Naive thymus-derived CD4-positive, alpha-beta T cell (primary cell): ENCODE data around the gene MORF4L2. TPM values are rescaled to one million over a fixed set of nuclear protein-coding genes. Genes with fewer than 3 reads are reported as not detected.

Experiments used
- ATAC-seq: fragments of 150-1000 bp; cut with Tn5 transposase; 2 replicates; pipeline ENCODE4 v1.10.0; 2021; ENCODE audit warnings: mild to moderate bottlenecking, moderate library complexity
- CTCF ChIA-PET: fragments of 350-600 bp; sonication (Branson Sonifier 250); formaldehyde crosslinking; loops from one replicate; lab custom pipeline; 2021; ENCODE audit warnings: antibody characterized with exemption; lab: Charles Lee
- POLR2A ChIA-PET: fragments of 350-600 bp; sonication (Branson Sonifier 250); formaldehyde crosslinking; loops from one replicate; lab custom pipeline; 2021; ENCODE audit warnings: antibody characterized with exemption, inconsistent platforms; lab: Charles Lee
- DNase-seq, 9 donors: peaks; one replicate each; pipeline versions ENCODE4 v3.0.0 to v3.0.0-alpha.2; 2020 to 2022; ENCODE audit warnings: mixed read lengths in 1 of 9
- H3K27ac ChIP-seq: one replicate; pipeline ENCODE4 v1.7.0; 2013; ENCODE audit warnings: mild to moderate bottlenecking, low read depth, low read length, moderate library complexity
- H3K27me3 ChIP-seq, 2 donors: one replicate each; pipeline ENCODE4 v1.7.0; 2013; ENCODE audit warnings: low read length in 2 of 2, mild to moderate bottlenecking in 2 of 2, moderate library complexity in 2 of 2; ENCODE audit not compliant: control insufficient read depth in 2 of 2, insufficient read depth in 2 of 2
- H3K36me3 ChIP-seq, 3 experiments: 1 replicate in 2 of 3; 2 replicates in 1 of 3; pipeline ENCODE4 v1.7.0; 2013; ENCODE audit warnings: low read length in 3 of 3, mild to moderate bottlenecking in 3 of 3, moderate library complexity in 1 of 3; ENCODE audit not compliant: insufficient read depth in 3 of 3, control insufficient read depth in 2 of 3
- H3K4me1 ChIP-seq, 2 donors: one replicate each; pipeline ENCODE4 v1.7.0; 2013; ENCODE audit warnings: low read length in 2 of 2, mild to moderate bottlenecking in 2 of 2, moderate library complexity in 1 of 2; ENCODE audit not compliant: control insufficient read depth in 2 of 2, insufficient read depth in 2 of 2
- H3K4me3 ChIP-seq: 2 replicates; pipeline ENCODE4 v1.7.0; 2013; ENCODE audit warnings: mild to moderate bottlenecking, low read length
- H3K9me3 ChIP-seq, 3 experiments: 1 replicate in 2 of 3; 2 replicates in 1 of 3; pipeline ENCODE4 v1.7.0; 2013; ENCODE audit warnings: low read length in 3 of 3; ENCODE audit not compliant: control insufficient read depth in 2 of 3
- H3K27ac Mint-ChIP-seq, 9 donors: one replicate each; pipeline ENCODE4 v1.8.0; 2020 to 2022; ENCODE audit warnings: mixed read lengths in 9 of 9, mild to moderate bottlenecking in 8 of 9, moderate library complexity in 5 of 9, inconsistent platforms in 2 of 9
- H3K27me3 Mint-ChIP-seq, 5 donors: one replicate each; pipeline ENCODE4 v1.8.0; 2021 to 2022; ENCODE audit warnings: mixed read lengths in 5 of 5, mild to moderate bottlenecking in 1 of 5
- H3K36me3 Mint-ChIP-seq, 5 donors: one replicate each; pipeline ENCODE4 v1.8.0; 2020 to 2022; ENCODE audit warnings: mixed read lengths in 5 of 5, mild to moderate bottlenecking in 3 of 5, inconsistent platforms in 1 of 5
- H3K4me1 Mint-ChIP-seq, 7 donors: one replicate each; pipeline ENCODE4 v1.8.0; 2020 to 2022; ENCODE audit warnings: mixed read lengths in 7 of 7, mild to moderate bottlenecking in 3 of 7, inconsistent platforms in 1 of 7
- H3K4me3 Mint-ChIP-seq, 10 donors: one replicate each; pipeline ENCODE4 v1.8.0; 2020 to 2022; ENCODE audit warnings: mild to moderate bottlenecking in 10 of 10, mixed read lengths in 10 of 10, moderate library complexity in 6 of 10, inconsistent platforms in 2 of 10
- H3K9me3 Mint-ChIP-seq, 11 donors: one replicate each; pipeline ENCODE4 v1.8.0; 2020 to 2022; ENCODE audit warnings: mixed read lengths in 11 of 11, mild to moderate bottlenecking in 4 of 11, inconsistent platforms in 1 of 11, moderate library complexity in 1 of 11
- intact Hi-C, 2 donors: fragments of 100-400 bp; cut with micrococcal nuclease; formaldehyde crosslinking; loops; one replicate each; pipeline ENCODE4 v1.15.1; 2023
- polyA plus RNA-seq, 2 donors: library from polyadenylated mRNA; unstranded; fragments of 300-500 nt; fragmentation: Illumina TruSeq; gene quantifications; one replicate each; pipeline ENCODE4 v1.2.3, GENCODE V29; 2021
- total RNA-seq, 6 experiments: library from RNA in 5 of 6; stranded (reverse) in 5 of 6; gene quantifications; 1 replicate in 5 of 6; 2 replicates in 1 of 6; pipeline ENCODE4 v1.2.3 and lab custom pipeline; 2021 to 2026

The MORF4L2 gene
- total and polyA plus RNA-seq, 7 experiments from 2014 or later = 86.8 to 177 (median 106) TPM

DNA sequence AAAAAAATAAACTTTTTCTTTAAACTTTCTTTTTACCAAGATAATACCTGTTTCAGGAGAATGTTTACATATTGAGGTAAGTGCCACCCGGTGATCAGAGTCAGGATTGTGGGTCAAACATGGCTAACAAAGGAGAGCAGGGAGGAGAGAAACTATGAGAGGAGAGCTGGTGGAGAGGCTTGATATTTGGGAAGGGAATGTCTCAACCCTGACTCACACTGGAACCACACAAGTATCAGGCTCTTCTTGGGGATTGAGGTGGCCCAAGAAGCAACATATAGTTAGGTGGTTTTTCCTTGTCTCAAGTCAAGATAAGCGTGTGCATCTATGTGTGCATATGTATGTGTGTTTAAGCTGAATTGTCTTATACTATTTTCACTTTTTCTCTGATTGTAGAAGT, 51.1 kb downstream of the MORF4L2 start:
- no peaks in the 10 kb centered on the region for H3K36me3 ChIP-seq
- ChIA-PET POLR2A (no interaction called here), CTCF (no interaction called here)
- no peaks in the 10 kb centered on the region for H3K4me1 Mint-ChIP-seq
- DNase-seq (no peak), ATAC-seq (no peak)
- H3K27me3 Mint-ChIP-seq = peaks cover 0 to 2% (median 0%) of the 10 kb centered on the region in 5 donors
- no peaks in the 10 kb centered on the region for H3K27me3 ChIP-seq
- no peak overlapping the region for H3K27ac Mint-ChIP-seq
- no peak overlapping the region for H3K27ac ChIP-seq
- H3K9me3 Mint-ChIP-seq = no peaks in the 10 kb centered on the region
- no peak overlapping the region for H3K4me3 Mint-ChIP-seq
- no peaks in the 10 kb centered on the region for H3K9me3 ChIP-seq
- H3K36me3 Mint-ChIP-seq = no peaks in the 10 kb centered on the region
- H3K4me3 ChIP-seq = no peak overlapping the region
- intact Hi-C loops = no loop called here
- H3K4me1 ChIP-seq = no peaks in the 10 kb centered on the region

DNA sequence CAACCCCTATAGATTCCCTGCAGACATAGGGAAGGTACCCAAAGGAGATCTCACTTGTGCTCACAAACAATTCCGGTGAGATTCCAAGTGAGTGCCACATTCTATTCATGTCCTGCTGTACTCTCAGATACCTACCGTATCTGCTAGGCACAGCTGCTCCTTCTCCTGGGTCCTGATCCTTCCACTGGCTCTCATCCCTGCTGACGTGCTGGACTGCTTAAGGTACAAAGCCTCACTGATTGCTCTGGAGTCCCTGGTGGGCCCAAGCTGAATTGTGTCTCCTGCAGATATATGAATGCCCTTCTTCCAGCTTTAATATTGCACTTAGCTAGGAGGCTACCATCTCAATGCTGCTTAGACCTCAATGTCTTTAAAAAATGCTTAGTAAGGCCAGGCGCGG, 55.4 kb downstream of the MORF4L2 start:
- ATAC-seq (no peak), DNase-seq (no peak)
- no peak overlapping the region for H3K4me3 ChIP-seq
- no peaks in the 10 kb centered on the region for H3K36me3 ChIP-seq
- Mint-ChIP-seq H3K27ac (no peak overlapping the region), H3K27me3 (no peaks in the 10 kb centered on the region), H3K4me3 (peak overlapping the region in 1 of 10 donors; percentile 47), H3K4me1 (peaks cover 7 to 19% (median 14%) of the 10 kb centered on the region in 7 donors), H3K36me3 (peaks cover 0 to 2% (median 0%) of the 10 kb centered on the region in 5 donors), H3K9me3 (no peaks in the 10 kb centered on the region)
- no peaks in the 10 kb centered on the region for H3K4me1 ChIP-seq
- H3K9me3 ChIP-seq = no peaks in the 10 kb centered on the region
- intact Hi-C loops = no loop called here
- POLR2A ChIA-PET = no interaction called here
- no peaks in the 10 kb centered on the region for H3K27me3 ChIP-seq
- CTCF ChIA-PET = no interaction called here
- H3K27ac ChIP-seq = no peak overlapping the region

DNA sequence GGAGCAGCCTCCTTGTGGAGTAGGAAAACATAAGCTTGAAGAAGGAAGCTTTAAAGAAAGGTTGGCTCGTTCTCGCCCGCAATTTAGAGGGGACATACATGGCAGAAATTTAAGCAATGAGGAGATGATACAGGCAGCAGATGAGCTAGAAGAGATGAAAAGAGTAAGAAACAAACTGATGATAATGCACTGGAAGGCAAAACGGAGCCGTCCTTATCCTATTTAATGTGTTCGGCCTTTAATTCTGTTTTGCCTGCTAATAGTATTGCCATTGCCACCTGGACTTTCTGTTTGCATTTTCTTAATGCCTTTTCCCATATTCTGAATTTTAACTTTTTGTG, 56.4 kb downstream of the MORF4L2 start:
- Mint-ChIP-seq H3K27ac (peak overlapping the region in 6 of 9 donors; percentile 33 to 91 (median 70)), H3K36me3 (peaks cover 0 to 2% (median 0%) of the 10 kb centered on the region in 5 donors), H3K27me3 (no peaks in the 10 kb centered on the region), H3K4me3 (peak overlapping the region; percentile 80 to 93 (median 89)), H3K4me1 (peaks cover 7 to 19% (median 14%) of the 10 kb centered on the region in 7 donors), H3K9me3 (no peaks in the 10 kb centered on the region)
- ChIA-PET POLR2A (interaction anchor here (1.2 kb wide), 1 partner anchor 20 kb away, joined by 3 read pairs; no protein-coding TSS in a partner anchor), CTCF (no interaction called here)
- ATAC-seq (no peak), DNase-seq (no peak)
- Histone ChIP-seq H3K27me3 (no peaks in the 10 kb centered on the region), H3K9me3 (no peaks in the 10 kb centered on the region), H3K4me1 (no peaks in the 10 kb centered on the region), H3K27ac (peak overlapping the region; percentile 75), H3K4me3 (peak overlapping the region; percentile 71), H3K36me3 (no peaks in the 10 kb centered on the region)
- intact Hi-C loops = no loop called here

DNA sequence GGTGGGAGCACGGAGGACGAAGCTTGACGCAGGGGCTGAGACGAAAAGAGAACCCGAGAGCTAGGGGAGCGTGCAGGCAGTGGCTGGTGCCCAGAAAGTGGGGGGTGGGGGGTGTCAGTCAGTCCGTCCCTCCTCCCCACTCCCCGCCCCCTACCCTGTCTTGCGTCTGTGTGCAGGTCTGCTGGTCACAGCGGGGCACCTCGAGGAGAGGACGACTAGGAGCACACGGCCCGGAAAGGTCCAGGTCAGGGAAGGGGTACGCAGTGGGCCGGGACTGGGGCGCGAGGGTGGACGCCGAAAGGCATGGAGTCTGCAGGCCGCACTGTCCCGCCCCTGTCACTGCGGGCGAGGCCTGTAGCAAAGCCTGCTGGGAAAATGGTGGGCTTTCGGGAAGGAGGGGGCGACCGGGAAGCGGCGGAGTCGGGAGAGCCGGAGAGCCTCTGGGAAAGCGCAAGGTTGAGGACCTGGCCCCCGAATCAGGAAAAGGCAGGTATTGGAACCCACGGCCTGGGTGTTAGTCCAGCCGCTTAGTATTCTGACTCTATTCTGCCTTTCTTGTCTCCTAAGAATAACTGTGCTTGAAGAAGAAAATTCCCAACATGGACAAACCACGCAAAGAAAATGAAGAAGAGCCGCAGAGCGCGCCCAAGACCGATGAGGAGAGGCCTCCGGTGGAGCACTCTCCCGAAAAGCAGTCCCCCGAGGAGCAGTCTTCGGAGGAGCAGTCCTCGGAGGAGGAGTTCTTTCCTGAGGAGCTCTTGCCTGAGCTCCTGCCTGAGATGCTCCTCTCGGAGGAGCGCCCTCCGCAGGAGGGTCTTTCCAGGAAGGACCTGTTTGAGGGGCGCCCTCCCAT, 57.0 kb downstream of the MORF4L2 start:
- Mint-ChIP-seq H3K9me3 (no peaks in the 10 kb centered on the region), H3K36me3 (peaks cover 0 to 2% (median 0%) of the 10 kb centered on the region in 5 donors)

DNA sequence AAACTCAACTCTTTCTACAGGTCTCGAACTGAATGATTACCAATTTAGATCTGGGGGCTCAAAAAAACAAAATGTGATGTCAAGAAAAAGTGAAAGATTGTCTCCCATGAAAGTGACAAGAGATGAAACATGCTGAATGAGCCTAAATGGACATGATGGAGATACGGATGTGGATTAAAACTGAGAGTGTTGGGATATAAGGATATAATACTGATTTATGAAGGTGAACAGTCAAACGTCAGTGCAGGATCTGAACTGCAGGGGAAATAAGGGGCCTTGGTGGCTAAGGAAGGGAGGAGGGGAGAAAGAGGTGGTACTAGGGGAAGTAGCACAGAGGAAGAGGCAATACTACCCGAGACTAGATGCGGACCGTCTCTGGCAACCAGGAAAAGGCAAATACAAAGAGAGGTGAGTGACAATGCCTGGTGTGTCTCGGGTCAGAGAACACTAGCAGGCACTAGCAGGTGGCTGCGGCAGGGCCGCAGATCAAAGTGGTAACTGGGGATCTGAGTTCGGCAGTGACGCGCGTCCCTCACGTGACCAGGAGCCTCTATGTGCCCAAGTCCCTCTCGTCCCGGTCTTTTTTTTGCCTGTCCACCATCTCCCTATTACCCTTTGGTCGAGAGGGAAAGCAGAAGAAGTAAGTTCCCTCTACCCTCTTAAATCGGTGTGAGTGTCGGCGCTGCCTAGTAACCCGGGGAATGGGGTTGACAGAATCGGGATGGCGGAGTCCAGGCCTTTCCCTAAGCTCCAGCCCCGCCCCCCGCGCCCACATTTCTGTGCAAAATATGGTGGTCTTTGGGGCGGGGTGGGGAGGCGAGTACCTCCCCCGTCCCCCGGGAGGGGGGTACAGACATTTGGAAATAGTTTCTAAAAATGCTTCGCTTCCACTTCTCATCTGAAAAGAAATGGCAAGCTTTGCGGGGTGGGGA, 57.8 kb downstream of the MORF4L2 start, which contains the start of gene TCEAL1:
TSS of gene TCEAL1 (plus strand) at position 590 of the 932 bp plus-strand sequence. CDS start 942 bp downstream, outside the sequence.
- peak in 7 of 9 donors; percentile 16 to 33 (median 25) for DNase-seq
- peak within 1 kb of the TSS; percentile 17 to 91 (median 81) for H3K27ac Mint-ChIP-seq
- ChIA-PET POLR2A (no interaction called here), CTCF (no interaction called here)
- H3K4me1 Mint-ChIP-seq = peaks cover 7 to 19% (median 14%) of the 10 kb centered on the region in 7 donors
- H3K4me3 Mint-ChIP-seq = peak within 1 kb of the TSS; percentile 80 to 93 (median 89)
- intact Hi-C loops = loop anchor here (1.0 to 10.0 kb wide), 7 partner anchors 22 to 289 kb away; partner anchors contain the start of genes MORF4L2 (in 2 of the 2) and TCEAL3 (in 1 of the 2)
- Histone ChIP-seq H3K27ac (peak within 1 kb of the TSS; percentile 75), H3K4me1 (no peaks in the 10 kb centered on the region), H3K9me3 (no peaks in the 10 kb centered on the region), H3K27me3 (no peaks in the 10 kb centered on the region), H3K4me3 (peak within 1 kb of the TSS; percentile 71), H3K36me3 (no peaks in the 10 kb centered on the region)
- ATAC-seq = peak; percentile 80
- no peaks in the 10 kb centered on the region for H3K9me3 Mint-ChIP-seq
- H3K36me3 Mint-ChIP-seq = peaks cover 0 to 2% (median 0%) of the 10 kb centered on the region in 5 donors
- H3K27me3 Mint-ChIP-seq = no peaks in the 10 kb centered on the region

More for the DNA sequence above, 57.0 kb downstream of the MORF4L2 start:
- Histone ChIP-seq H3K36me3 (no peaks in the 10 kb centered on the region), H3K27ac (peak overlapping the region; percentile 75), H3K9me3 (no peaks in the 10 kb centered on the region), H3K4me1 (no peaks in the 10 kb centered on the region), H3K4me3 (peak overlapping the region; percentile 71), H3K27me3 (no peaks in the 10 kb centered on the region)
- ChIA-PET POLR2A (interaction anchor here (1.2 kb wide), 1 partner anchor 19 kb away, joined by 3 read pairs; no protein-coding TSS in a partner anchor), CTCF (no interaction called here)
- Mint-ChIP-seq H3K27ac (peak overlapping the region; percentile 17 to 91 (median 81)), H3K4me3 (peak overlapping the region; percentile 80 to 93 (median 89)), H3K4me1 (peaks cover 7 to 19% (median 14%) of the 10 kb centered on the region in 7 donors), H3K27me3 (no peaks in the 10 kb centered on the region)
- ATAC-seq = peak; percentile 60
- intact Hi-C loops = loop anchor here (2.0 to 10.0 kb wide), 6 partner anchors 23 to 288 kb away; partner anchors contain the start of genes MORF4L2 (in 1 of the 2) and TCEAL3 (in 1 of the 2)
- peak in 7 of 9 donors; percentile 3 to 25 (median 11) for DNase-seq

DNA sequence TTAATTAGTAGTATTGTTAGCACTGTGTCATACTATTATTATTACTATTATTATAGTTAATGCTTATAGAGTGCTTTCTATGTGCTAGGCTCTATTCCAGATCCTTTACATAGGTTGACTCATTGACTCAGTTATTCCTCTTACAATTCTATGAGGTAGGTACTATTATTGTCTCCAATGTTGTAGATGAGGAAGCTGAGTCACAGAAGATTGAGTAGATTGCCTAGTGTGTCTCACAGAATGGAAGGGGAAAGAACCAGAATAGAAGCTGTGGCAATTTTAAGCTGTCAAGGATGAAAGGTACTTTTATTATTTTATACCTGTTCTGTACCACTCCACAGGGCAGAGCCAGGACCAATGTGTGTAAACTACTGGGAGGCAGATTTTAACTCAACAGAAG, 59.6 kb downstream of the MORF4L2 start:
- ATAC-seq (no peak), DNase-seq (no peak)
- Mint-ChIP-seq H3K27me3 (no peaks in the 10 kb centered on the region), H3K36me3 (peaks cover 0 to 2% (median 0%) of the 10 kb centered on the region in 5 donors), H3K4me1 (peaks cover 7 to 19% (median 14%) of the 10 kb centered on the region in 7 donors), H3K9me3 (no peaks in the 10 kb centered on the region), H3K27ac (peak overlapping the region in 3 of 9 donors; percentile 22 to 33 (median 28)), H3K4me3 (no peak overlapping the region)
- H3K4me1 ChIP-seq = no peaks in the 10 kb centered on the region
- no peak overlapping the region for H3K4me3 ChIP-seq
- H3K36me3 ChIP-seq = no peaks in the 10 kb centered on the region
- H3K9me3 ChIP-seq = no peaks in the 10 kb centered on the region
- ChIA-PET POLR2A (no interaction called here), CTCF (no interaction called here)
- no peak overlapping the region for H3K27ac ChIP-seq
- intact Hi-C loops = loop anchor here in 1 of 2 donors (5.0 to 10.0 kb wide), 2 partner anchors 92 to 290 kb away; no protein-coding TSS in a partner anchor
- no peaks in the 10 kb centered on the region for H3K27me3 ChIP-seq
